Measurements from ENCODE around the gene LRRC28. TPM values are rescaled to one million over a fixed set of nuclear protein-coding genes. Genes with fewer than 3 reads are reported as not detected.

Gene LRRC28
- polyA plus RNA-seq, 4 donors = 24.1 to 36.5 (median 33.4) TPM

DNA sequence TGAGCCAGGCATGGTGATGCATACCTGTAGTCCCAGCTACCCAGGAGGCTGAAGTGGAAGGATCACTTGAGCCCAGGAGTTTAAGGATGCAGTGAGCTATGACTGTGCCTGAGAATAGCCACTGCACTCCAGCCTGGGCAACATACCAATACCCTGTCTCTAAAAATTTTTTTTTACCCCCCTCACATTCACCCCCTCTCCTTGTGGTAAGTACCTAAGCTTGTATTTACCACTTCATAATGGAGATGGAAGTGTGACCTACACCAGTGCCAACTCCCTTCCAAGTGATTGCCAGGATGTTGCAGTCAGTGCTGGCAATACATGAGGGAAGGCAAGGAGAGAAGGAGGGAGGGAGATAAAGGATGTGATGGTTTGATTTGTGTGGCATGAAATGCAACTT is 84.2 kb downstream of the LRRC28 start:
- DNase-seq (ENCODE audit: low read depth in 4 of 4, low spot score in 3 of 4) = no peak

DNA sequence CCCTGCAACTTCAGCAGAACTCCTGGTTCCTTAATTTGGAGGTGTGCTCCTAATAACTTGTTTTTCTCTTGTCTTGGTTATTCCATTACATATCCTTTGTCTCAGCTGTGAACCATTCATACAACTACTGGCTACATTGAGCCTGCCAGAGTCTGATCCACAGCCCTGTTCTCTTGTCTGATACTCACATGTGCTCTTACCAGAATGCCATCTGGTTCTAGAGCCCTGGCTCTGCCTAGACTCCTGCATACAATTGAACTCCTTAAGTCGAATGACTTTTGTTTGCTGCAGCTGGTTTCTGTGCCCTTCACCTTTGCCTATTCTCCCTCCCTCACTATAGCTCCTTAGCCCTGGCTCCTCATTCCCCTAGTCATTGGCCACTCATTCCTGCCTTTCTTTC is 85.5 kb downstream of the LRRC28 start:
- DNase-seq (ENCODE audit: low read depth in 4 of 4, low spot score in 3 of 4) = no peak

DNA sequence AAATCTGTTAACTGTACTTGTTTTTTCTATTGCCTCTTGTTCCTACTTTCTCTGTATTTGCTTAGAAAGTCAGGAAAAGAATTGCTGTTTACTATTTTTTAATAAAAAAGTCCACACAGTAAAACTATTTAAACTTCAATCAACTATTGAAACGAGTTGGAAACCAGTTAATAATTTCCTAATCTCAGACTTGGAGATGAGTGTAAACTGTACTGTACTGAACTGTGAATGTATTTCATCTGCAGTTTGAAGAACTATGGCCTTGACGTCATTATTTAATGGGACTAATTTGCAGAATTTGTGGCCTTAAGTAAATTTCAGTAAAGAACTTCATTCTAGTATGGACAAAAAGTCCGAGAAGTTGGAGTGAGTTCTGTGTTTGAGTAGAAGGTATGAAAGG is 89.1 kb downstream of the LRRC28 start:
- DNase-seq (ENCODE audit: low read depth in 4 of 4, low spot score in 3 of 4) = no peak

DNA sequence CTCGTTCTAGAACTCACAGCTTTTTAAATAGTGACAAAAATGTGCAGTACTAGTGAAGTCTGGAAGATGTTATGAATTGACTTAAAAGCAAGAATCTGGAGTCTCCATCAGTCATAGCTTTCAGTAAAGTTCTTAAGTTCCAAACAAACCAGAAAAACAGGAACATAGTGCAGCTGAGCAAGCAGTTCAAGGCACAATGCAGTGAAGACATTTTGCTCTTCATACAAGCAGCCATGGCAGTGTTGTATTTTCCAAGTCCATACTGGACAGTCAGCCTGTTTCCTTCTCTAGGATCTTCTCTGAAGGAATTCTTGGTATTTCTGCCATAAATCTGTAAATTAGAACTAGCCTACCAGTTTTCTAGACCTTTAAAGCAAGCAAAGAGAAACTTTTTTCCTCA is 90.5 kb downstream of the LRRC28 start:
- DNase-seq (ENCODE audit: low read depth in 4 of 4, low spot score in 3 of 4) = no peak

DNA sequence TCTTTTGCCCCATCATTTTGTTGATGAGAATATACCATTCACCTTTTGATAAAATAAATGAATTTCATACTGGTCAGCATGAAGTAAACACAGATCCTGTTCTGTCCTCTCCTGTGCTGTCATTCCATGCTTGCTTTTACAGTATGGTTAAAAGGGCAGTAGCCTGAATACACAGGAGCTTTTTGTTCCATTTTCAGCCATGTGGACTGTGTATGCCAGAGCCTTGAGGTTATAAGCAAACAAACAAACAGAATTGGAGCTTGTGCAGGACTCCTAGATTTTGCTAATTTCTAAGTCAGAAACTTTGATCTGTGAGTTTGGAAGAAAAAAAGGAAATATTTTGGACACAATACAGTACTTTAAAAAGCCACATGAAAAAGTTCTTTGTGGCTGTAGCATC is 91.9 kb downstream of the LRRC28 start:
- no peak for DNase-seq (ENCODE audit: low read depth in 4 of 4, low spot score in 3 of 4)

DNA sequence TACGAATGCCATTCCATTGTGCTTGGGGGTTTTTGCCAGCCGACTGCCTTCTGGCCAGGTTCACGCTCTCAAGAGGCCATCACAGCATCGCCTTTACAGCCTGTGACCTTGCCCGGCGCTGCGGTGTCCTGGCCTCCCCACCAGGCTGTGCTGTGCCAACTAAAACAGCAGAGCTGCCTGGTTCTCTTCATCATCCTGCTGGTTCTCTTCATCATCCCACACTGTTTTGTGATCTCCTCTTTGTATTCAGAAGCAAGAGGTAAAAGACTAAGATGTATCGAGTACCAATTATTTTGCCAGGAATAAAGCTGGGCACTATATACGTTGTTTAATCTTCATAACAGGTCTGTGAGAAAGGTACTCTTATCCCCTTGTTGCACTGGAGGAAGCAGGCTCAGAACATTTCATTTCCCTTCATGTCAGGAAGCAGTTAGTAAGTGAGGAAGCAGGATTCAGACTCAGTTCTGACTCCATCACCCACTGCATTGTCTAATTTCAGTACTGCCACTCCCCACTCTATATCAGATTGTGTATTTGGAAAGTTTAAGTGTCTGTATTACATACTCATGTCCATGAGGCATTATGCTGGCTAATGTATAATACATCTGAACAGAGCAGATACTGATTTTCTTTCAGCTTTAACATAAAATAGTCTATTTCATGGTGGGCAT is 92.7 kb downstream of the LRRC28 start:
- no peak for DNase-seq (ENCODE audit: low read depth in 4 of 4, low spot score in 3 of 4)

DNA sequence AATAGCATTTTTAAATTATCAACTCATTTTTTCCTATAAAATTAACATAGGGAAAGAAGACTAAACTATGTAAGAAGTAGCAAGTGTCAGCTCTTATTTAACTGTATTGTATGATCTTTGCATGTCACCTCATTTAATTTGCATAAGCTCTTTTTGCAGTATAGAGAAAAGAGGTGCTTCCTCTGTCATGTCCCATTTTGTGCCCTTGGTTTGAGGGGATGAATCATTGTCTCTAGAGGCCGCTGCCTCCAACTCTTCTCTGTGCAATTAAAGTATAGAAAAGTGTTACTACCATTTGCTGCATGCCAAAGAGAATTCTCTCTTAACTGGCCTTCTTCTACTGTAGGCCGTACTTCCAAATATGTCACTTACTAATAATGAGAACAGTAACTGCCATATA is 93.4 kb downstream of the LRRC28 start:
- DNase-seq (ENCODE audit: low read depth in 4 of 4, low spot score in 3 of 4) = no peak

DNA sequence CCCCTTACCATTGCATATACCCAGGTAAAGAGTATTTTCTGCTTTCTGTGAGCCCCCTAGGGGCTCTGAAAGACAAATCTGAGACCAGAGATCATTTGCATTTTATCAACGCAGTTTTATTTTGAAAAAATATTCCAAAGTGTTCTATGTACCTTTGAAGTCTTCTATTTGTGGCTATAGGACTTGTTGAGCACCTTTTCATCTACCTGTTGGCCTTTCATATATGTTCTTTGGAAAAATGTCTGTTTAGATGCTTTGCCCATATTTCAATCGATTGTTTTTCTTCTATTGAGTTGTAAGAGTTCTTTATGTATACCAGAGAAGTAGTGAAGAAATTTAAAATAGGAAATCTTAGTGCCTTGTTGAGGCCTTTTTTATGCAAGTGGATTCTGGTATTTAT is 94.0 kb downstream of the LRRC28 start:
- DNase-seq (ENCODE audit: low read depth in 4 of 4, low spot score in 3 of 4) = no peak

DNA sequence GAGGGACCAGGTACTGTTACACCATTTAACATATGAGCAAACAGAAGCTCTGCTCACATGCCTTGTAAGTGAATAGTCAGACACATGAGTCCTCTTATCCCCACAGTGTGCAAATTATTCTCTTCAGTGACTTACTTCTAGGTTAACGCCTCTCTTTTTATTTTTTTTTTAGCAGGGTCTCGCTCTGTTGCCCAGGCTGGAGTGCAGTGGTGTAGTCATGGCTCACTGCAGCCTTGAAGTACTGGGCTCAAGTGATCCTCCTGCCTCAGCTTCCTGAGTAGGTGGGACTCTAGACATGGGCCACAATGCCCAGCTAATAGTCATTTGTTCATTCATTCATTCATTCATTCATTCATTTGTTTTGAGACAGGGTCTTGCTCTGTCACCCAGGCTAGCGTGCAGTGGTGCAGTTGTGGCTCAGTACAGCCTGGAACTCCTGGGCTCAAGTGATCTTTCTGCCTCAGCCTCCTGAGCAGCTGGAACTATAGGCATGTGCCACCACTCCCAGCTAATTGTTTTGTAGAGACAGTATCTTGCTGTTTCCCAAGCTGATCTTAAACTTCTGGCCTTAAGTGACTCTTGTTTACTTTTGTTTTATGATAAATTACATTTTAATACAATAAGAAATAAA is 94.7 kb downstream of the LRRC28 start:
- no peak for DNase-seq (ENCODE audit: low read depth in 4 of 4, low spot score in 3 of 4)

DNA sequence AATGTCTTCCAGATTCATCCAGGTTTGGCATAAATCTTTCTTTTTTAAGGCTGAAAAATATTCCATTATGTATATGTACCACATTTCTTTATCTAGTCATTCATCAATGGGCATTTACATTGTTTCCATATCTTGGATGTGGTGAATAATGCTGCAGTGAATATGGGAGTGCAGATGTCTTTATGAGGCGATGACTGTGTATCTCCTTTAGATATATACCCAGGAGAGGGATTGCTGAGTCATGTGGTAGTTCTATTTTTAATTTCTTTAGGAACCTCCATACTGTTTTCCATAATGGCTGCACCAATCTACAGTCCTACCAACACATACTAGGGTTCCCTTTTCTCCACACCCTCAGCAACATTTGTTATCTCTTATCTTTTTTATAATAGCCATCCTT is 96.3 kb downstream of the LRRC28 start:
- DNase-seq (ENCODE audit: low read depth in 4 of 4, low spot score in 3 of 4) = no peak

DNA sequence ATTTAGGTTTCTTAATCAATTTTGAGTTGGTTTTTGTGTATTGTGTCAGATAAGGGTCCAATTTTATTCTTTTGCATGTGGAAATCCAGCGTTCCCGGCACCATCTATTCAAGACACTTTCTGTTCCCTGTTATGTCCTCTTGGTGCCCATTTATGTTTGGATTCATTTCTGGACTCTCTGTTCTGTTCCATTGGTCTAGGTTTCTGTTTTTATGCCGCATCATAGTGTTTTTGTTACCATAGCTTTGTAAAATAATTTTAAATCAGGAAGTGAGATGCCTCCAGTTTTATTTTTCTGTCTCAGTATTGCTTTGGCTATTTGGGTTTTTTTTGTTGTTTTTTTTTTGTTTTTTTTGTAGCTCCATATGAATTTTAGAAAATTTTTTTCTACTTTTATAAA is 97.1 kb downstream of the LRRC28 start:
- DNase-seq (ENCODE audit: low read depth in 4 of 4, low spot score in 3 of 4) = no peak

DNA sequence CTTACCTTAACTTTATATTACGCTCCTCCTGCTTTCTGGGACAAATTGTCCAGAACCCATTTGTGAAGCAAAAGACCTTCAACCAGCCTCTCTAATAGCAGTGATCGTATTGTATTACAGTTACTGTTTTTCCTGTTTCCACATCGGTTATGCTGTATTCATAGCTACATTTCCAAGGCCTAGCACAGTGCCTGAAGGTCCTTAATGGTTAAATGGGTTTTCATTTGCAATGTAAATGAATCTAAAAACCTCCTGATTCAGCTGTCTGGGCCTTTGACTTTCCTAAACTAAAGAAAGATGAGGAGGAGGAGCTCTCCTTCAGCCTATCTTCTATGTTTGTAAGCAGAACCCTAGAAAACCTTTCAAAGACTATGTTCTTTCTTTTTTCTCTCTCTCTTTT is 99.1 kb downstream of the LRRC28 start:
- no peak for DNase-seq (ENCODE audit: low read depth in 4 of 4, low spot score in 3 of 4)

DNA sequence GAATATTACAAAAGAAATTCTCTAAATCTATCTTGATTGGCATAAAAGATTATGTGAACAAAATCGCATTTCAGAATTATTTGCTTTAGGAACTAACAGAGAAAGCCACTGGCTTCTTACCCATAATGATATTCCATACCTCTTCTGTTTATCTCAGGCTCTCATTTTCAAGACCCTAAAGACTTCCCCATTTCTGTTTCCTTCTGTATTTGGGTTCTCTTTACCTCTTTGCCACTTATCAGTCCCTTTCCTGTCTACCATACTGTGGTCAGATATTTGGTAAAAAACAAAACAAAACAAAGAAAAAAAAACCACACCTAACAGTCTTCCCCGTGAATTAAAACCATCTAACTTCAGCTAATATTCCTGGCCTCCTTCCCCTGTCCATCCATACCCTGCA is 108.5 kb downstream of the LRRC28 start:
- no peak for DNase-seq (ENCODE audit: low read depth in 4 of 4, low spot score in 3 of 4)

DNA sequence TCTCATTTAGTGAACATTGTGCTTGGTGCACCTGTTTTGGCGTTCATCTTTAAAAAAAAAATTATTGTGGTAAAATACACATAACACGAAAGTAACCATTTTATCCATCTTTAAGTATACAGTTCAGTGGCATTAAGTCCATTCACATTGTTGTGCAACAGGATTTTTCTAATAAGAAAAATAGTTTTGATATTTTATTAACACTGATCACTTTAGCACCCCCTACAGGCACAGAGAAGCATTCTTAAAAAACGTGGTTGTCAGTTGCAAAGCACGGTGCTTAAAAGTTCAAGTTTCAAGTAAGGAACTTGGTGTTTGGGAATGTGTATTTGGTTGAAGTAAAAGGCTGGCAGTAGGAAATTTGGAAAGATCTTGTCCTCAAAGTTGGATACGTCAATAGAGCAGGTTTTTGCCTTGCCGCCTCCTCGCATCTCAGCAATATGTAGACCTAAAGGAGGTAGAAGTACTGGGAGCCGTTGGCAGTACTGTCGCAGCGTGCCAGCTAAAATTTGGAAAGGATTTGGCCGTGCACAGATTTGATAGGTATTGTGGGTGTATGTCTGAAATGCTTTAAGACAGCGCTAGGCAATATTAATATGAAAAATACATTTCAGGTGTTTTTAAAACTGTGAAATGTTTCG is 110.4 kb downstream of the LRRC28 start:
- no peak for DNase-seq (ENCODE audit: low read depth in 4 of 4, low spot score in 3 of 4)

DNA sequence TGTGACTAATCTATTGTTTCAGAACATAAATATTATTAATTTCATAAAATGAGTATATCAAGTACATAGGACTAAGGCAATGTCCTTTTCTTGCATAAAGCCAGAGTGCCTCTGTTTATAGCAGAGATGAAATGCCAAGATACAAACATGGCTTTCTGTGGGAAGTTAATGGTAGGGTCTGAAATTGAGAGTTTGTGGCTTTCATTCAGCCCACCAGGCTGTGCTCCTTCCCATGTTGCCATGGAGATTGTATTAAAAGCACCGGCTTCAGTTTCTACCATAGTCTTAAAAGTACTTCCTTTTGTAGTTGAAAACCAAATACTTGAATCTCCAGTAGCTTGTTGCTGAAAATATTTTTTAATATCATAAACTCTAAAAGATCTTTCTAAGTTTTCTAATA is 114.0 kb downstream of the LRRC28 start:
- no peak for DNase-seq (ENCODE audit: low read depth in 4 of 4, low spot score in 3 of 4)

DNA sequence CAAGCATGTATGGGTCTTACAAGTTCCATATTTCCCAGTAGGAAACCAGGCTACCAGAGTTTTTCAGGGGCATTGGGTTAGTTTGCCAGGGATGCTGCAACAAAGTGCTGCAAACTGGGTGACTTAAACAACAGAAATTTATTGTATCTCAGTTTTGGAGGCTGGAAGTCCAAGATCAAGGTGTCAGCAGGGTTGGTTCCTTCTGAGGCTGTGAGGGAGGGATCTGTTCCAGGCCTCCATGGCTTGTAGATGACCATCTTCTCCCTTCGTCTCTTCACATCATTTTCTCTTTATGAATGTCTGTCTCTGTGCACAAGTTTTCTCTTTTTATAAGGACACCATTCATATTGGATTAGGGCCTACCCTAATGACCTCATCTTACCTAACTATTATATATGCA is 114.7 kb downstream of the LRRC28 start:
- no peak for DNase-seq (ENCODE audit: low read depth in 4 of 4, low spot score in 3 of 4)

DNA sequence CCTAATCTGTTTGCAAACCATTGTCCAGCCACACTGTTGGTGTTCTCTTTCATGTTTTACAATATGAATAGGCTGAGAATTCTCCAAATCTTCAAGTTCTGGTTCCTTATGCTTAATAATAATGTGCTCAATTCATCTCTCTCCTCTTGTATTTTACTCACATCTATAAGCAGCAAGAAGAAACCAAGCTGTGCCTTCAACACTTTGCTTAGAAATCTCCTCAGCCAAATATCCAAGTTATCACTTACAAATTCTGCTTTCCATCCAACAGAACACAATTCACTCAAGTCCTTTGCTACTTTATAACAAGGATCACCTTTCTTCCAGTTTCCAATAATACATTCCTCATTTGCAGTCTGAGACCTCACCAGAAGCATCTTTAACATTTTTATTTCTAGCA is 117.5 kb downstream of the LRRC28 start:
- no peak for DNase-seq (ENCODE audit: low read depth in 4 of 4, low spot score in 3 of 4)

DNA sequence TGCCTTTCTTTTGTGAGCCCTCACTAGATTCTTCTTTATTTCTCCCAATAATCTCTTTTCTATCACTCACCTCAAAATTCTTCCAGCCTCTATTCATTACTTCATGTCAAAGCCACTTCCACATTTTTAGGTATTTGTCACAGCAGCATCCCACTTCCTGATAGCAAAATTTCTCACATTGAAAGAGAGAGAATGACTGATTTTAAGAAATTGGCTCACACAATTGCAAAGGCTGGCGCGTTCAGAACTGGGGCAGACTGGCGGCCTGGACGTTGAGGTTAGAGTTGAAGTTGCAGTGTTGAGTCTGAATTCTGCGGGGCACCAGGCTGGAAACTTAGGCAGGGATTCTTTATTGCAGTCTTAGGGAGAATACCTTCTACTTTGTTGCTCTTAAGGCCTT is 117.9 kb downstream of the LRRC28 start:
- no peak for DNase-seq (ENCODE audit: low read depth in 4 of 4, low spot score in 3 of 4)

DNA sequence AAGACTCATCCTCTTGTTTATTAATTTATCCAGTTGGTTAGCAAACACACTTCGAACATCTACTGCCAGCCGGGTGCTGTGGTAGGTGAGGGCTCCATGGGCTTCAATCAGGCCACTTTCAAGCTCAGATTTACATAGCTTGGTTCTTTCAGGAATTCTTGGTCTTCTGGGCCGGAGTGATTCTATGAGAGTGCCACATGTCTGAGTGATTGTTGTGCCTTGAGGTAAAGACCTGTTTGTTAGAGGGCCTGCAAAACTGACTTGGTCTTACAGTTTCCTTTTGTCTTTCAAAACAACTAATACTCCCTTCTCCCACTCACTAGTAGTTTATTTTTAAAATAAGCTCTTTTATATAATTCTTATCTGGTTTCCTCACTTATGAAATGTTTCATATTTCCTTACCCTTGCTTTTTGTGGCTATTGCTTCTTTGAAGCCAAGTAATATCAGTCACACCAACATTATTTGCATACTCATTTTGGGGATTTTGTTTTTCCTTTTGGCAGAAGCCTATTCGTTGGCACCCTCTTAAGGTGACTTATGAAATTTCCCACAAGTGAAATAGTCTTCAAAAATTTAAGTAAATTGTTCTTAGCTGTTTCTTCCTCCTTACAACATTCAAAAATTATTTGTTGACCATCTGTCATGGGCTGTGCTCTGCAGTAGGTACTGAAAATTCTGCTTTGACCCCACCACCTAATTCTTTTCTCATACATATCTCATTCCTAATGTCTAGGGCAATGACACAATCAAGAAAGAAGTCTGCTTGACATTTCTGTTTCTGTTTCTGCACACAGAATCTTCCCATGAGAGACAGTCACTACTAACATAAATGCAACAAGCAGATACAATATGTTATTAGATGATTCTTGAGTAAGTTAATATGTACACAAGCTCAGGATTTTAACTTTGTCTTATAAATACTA is 120.2 kb downstream of the LRRC28 start:
- DNase-seq (ENCODE audit: low read depth in 4 of 4, low spot score in 3 of 4) = no peak

DNA sequence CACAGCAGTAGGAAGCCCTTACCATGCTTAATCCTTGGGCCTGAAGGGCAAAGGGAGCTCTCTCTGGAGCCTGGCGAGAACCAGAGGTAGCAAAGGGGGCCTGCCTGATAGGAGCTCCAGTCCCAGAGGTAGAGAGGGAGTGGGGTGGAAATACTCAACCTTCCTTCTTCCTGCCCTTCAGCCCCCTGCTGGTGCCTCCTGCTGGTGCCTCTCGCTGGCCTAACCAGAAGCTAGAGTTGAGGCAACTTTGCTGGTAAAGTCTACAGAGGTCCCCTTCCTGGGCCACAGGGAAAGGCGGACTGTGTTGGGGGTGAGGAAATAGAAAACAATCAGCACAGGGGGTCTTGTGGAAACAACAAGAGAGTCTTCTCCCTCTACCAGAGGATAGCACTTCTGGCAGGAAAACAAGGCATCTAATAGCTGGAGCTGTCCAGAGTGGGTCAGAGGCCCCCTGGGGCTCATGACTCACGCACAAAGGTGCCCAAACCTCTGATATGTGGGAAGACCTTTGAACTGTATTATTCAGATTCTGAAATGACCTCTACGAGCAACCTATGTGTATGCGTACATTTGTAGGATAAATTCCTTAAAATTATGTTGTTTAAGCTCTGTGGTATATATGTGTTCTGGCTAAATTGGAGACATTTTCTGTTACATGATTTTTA is 133.9 kb downstream of the LRRC28 start:
- DNase-seq (ENCODE audit: low read depth in 4 of 4, low spot score in 3 of 4) = no peak

DNA sequence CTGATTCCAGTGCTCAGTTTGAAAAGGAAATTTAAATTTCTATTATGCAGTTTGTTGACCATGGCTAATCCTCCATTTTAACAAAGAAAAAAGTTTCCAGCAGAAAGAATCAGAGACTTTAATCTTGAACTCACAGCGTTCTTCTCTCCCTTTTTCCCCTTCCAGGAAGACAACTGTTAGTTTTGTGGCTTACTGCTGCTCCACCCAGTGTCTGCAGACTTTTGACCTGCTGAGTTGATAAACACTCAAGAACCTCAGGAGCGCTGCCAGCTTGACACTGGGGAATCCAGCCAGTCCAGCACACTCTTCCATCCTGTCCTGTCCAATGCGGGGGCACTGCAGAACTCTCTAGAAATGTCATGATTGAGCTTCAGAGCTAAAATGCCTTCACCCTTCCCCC is 134.6 kb downstream of the LRRC28 start:
- DNase-seq (ENCODE audit: low read depth in 4 of 4, low spot score in 3 of 4) = no peak
